WTC11 (cell line): ENCODE measurements around the gene SLC7A4. TPM values are rescaled to one million over a fixed set of nuclear protein-coding genes. Genes with fewer than 3 reads are reported as not detected.
A peak's percentile ranks its signal among the peaks of the same experiment; 100 is the strongest.

ENCODE experiments used
- ATF6 ChIP-seq: sonication (generic); formaldehyde crosslinking; IDR thresholded peaks from 2 replicates; pipeline ENCODE4 v1.8.1; 2023; ENCODE audit warnings: mild to moderate bottlenecking, missing genetic modification reagents
- E2F5 ChIP-seq: sonication (generic); formaldehyde crosslinking; IDR thresholded peaks from 2 replicates; pipeline ENCODE4 v1.8.1; 2022; ENCODE audit warnings: mild to moderate bottlenecking, moderate library complexity, missing genetic modification reagents
- ELF4 ChIP-seq: sonication (generic); formaldehyde crosslinking; IDR thresholded peaks from 2 replicates; pipeline ENCODE4 v1.8.1; 2022; ENCODE audit warnings: low read depth, mild to moderate bottlenecking, moderate library complexity, missing genetic modification reagents
- JAZF1 ChIP-seq: fragments of 250-450 bp; sonication (Bioruptor Pico); IDR thresholded peaks from 2 replicates; pipeline ENCODE4 v1.9.0; 2021; ENCODE audit warnings: moderate library complexity, mild to moderate bottlenecking, inconsistent platforms
- KAT7 ChIP-seq: sonication (generic); formaldehyde crosslinking; IDR thresholded peaks from 2 replicates; pipeline ENCODE4 v1.8.1; 2023; ENCODE audit warnings: missing genetic modification reagents, mild to moderate bottlenecking, borderline replicate concordance
- MXD4 ChIP-seq: fragments of 250-450 bp; sonication (Bioruptor Pico); IDR thresholded peaks from 2 replicates; pipeline ENCODE4 v1.8.0; 2021; ENCODE audit warnings: mild to moderate bottlenecking, moderate library complexity, borderline replicate concordance
- MYBL2 ChIP-seq: sonication (generic); formaldehyde crosslinking; IDR thresholded peaks from 2 replicates; pipeline ENCODE4 v1.8.1; 2023; ENCODE audit warnings: mild to moderate bottlenecking, moderate library complexity, missing genetic modification reagents
- NFATC4 ChIP-seq: fragments of 250-450 bp; sonication (Bioruptor Pico); IDR thresholded peaks from 2 replicates; pipeline ENCODE4 v1.9.0; 2021; ENCODE audit warnings: mild to moderate bottlenecking
- NFE2L1 ChIP-seq: sonication (generic); formaldehyde crosslinking; IDR thresholded peaks from 2 replicates; pipeline ENCODE4 v1.8.1; 2023; ENCODE audit warnings: missing genetic modification reagents
- NR3C1 ChIP-seq: sonication (generic); formaldehyde crosslinking; conservative IDR thresholded peaks from 2 replicates; pipeline ENCODE4 v1.8.1; 2023; ENCODE audit warnings: low read depth, mild to moderate bottlenecking, missing genetic modification reagents
- PREB ChIP-seq: sonication (generic); formaldehyde crosslinking; IDR thresholded peaks from 2 replicates; pipeline ENCODE4 v1.8.1; 2022; ENCODE audit warnings: mild to moderate bottlenecking, missing genetic modification reagents, moderate library complexity, borderline replicate concordance
- RORB ChIP-seq: fragments of 250-450 bp; sonication (Bioruptor Pico); IDR thresholded peaks from 2 replicates; pipeline ENCODE4 v1.9.0; 2021; ENCODE audit warnings: mild to moderate bottlenecking
- SMAD4 ChIP-seq: sonication (generic); formaldehyde crosslinking; IDR thresholded peaks from 2 replicates; pipeline ENCODE4 v1.8.0; 2022; ENCODE audit warnings: mild to moderate bottlenecking, missing genetic modification reagents
- USF1 ChIP-seq: sonication (generic); formaldehyde crosslinking; IDR thresholded peaks from 2 replicates; pipeline ENCODE4 v1.8.0; 2022; ENCODE audit warnings: mild to moderate bottlenecking, missing genetic modification reagents
- ZBTB21 ChIP-seq: sonication (generic); formaldehyde crosslinking; IDR thresholded peaks from 2 replicates; pipeline ENCODE4 v1.8.1; 2023; ENCODE audit warnings: mild to moderate bottlenecking, missing genetic modification reagents, borderline replicate concordance
- ZNF121 ChIP-seq: sonication (generic); formaldehyde crosslinking; IDR thresholded peaks from 2 replicates; pipeline ENCODE4 v1.8.0; 2023; ENCODE audit warnings: missing genetic modification reagents
- ZNF281 ChIP-seq: sonication (generic); formaldehyde crosslinking; IDR thresholded peaks from 2 replicates; pipeline ENCODE4 v1.8.0; 2023; ENCODE audit warnings: mild to moderate bottlenecking, missing genetic modification reagents
- ZNF317 ChIP-seq: sonication (generic); formaldehyde crosslinking; IDR thresholded peaks from 2 replicates; pipeline ENCODE4 v1.8.1; 2023; ENCODE audit warnings: low read depth, mild to moderate bottlenecking, moderate library complexity, missing genetic modification reagents, borderline replicate concordance
- ZNF396 ChIP-seq: fragments of 250-450 bp; sonication (Bioruptor Pico); IDR thresholded peaks from 2 replicates; pipeline ENCODE4 v1.8.0; 2021; ENCODE audit warnings: mild to moderate bottlenecking, moderate library complexity, borderline replicate concordance
- ZNF416 ChIP-seq: fragments of 250-450 bp; sonication (Bioruptor Pico); IDR thresholded peaks from 2 replicates; pipeline ENCODE4 v1.9.0; 2021; ENCODE audit warnings: mild to moderate bottlenecking, inconsistent platforms
- ZNF671 ChIP-seq: fragments of 250-450 bp; sonication (Bioruptor Pico); IDR thresholded peaks from 2 replicates; pipeline ENCODE4 v1.8.0; 2021; ENCODE audit warnings: mild to moderate bottlenecking
- ZSCAN18 ChIP-seq: fragments of 250-450 bp; sonication (Bioruptor Pico); IDR thresholded peaks from 2 replicates; pipeline ENCODE4 v2.1.2; 2022; ENCODE audit warnings: mild to moderate bottlenecking, moderate library complexity
- total RNA-seq: library from RNA; stranded (reverse); gene quantifications from 3 replicates; pipeline ENCODE4 v1.2.3, GENCODE V29; 2021
- TF ChIP-seq, protein P1 (sequence below): fragments of 250-450 bp; sonication (Bioruptor Pico); IDR thresholded peaks from 2 replicates; pipeline ENCODE4 v1.9.0; 2021; ENCODE audit warnings: mild to moderate bottlenecking
- TF ChIP-seq, protein P2 (sequence below): sonication (generic); formaldehyde crosslinking; IDR thresholded peaks from 2 replicates; pipeline ENCODE4 v1.8.1; 2022; ENCODE audit warnings: low read depth, mild to moderate bottlenecking, moderate library complexity, missing genetic modification reagents, borderline replicate concordance
- TF ChIP-seq, protein P3 (sequence below): sonication (generic); formaldehyde crosslinking; IDR thresholded peaks from 2 replicates; pipeline ENCODE4 v1.8.1; 2023; ENCODE audit warnings: mild to moderate bottlenecking, moderate library complexity, missing genetic modification reagents

SLC7A4 gene
- total RNA-seq, 1 experiment from 2014 or later: 0.37 TPM

GRCh38 chr22:20979243-20979809, 53.0 kb downstream of the SLC7A4 start (continued):
- TF ChIP-seq USF1 (CRISPR knock-in tag) (peak; percentile 89), ZNF416 (CRISPR knock-in tag) (no peak), E2F5 (no peak), NR3C1 (CRISPR knock-in tag) (no peak), ZNF317 (CRISPR knock-in tag) (no peak), NFATC4 (CRISPR knock-in tag) (no peak), NFE2L1 (CRISPR knock-in tag) (0 out of 2 replicates have a peak, but pooled peaks have one; percentile 30), ZNF281 (CRISPR knock-in tag) (no peak), MXD4 (CRISPR knock-in tag) (no peak), SMAD4 (CRISPR knock-in tag) (no peak), MYBL2 (peak; percentile 60; the same call in 1 of the 2 replicates), ZBTB21 (CRISPR knock-in tag) (no peak), ATF6 (no peak), ZSCAN18 (CRISPR knock-in tag) (no peak), ELF4 (CRISPR knock-in tag) (no peak), ZNF396 (CRISPR knock-in tag) (no peak), RORB (CRISPR knock-in tag) (no peak), ZNF121 (CRISPR knock-in tag) (no peak), ZNF671 (no peak), KAT7 (CRISPR knock-in tag) (no peak), JAZF1 (CRISPR knock-in tag) (no peak), PREB (CRISPR knock-in tag) (no peak)
- TF ChIP-seq, protein P1, sequence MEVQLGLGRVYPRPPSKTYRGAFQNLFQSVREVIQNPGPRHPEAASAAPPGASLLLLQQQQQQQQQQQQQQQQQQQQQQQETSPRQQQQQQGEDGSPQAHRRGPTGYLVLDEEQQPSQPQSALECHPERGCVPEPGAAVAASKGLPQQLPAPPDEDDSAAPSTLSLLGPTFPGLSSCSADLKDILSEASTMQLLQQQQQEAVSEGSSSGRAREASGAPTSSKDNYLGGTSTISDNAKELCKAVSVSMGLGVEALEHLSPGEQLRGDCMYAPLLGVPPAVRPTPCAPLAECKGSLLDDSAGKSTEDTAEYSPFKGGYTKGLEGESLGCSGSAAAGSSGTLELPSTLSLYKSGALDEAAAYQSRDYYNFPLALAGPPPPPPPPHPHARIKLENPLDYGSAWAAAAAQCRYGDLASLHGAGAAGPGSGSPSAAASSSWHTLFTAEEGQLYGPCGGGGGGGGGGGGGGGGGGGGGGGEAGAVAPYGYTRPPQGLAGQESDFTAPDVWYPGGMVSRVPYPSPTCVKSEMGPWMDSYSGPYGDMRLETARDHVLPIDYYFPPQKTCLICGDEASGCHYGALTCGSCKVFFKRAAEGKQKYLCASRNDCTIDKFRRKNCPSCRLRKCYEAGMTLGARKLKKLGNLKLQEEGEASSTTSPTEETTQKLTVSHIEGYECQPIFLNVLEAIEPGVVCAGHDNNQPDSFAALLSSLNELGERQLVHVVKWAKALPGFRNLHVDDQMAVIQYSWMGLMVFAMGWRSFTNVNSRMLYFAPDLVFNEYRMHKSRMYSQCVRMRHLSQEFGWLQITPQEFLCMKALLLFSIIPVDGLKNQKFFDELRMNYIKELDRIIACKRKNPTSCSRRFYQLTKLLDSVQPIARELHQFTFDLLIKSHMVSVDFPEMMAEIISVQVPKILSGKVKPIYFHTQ (CRISPR knock-in tag): no peak
- TF ChIP-seq, protein P2, sequence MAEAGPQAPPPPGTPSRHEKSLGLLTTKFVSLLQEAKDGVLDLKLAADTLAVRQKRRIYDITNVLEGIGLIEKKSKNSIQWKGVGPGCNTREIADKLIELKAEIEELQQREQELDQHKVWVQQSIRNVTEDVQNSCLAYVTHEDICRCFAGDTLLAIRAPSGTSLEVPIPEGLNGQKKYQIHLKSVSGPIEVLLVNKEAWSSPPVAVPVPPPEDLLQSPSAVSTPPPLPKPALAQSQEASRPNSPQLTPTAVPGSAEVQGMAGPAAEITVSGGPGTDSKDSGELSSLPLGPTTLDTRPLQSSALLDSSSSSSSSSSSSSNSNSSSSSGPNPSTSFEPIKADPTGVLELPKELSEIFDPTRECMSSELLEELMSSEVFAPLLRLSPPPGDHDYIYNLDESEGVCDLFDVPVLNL (CRISPR knock-in tag): no peak
- TF ChIP-seq, protein P3, sequence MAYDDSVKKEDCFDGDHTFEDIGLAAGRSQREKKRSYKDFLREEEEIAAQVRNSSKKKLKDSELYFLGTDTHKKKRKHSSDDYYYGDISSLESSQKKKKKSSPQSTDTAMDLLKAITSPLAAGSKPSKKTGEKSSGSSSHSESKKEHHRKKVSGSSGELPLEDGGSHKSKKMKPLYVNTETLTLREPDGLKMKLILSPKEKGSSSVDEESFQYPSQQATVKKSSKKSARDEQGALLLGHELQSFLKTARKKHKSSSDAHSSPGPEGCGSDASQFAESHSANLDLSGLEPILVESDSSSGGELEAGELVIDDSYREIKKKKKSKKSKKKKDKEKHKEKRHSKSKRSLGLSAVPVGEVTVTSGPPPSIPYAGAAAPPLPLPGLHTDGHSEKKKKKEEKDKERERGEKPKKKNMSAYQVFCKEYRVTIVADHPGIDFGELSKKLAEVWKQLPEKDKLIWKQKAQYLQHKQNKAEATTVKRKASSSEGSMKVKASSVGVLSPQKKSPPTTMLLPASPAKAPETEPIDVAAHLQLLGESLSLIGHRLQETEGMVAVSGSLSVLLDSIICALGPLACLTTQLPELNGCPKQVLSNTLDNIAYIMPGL (CRISPR knock-in tag): no peak
